GM21447 (cell line): ENCODE measurements around the gene GPATCH3.
"Not testable (repeated sequence)": the region's sequence is repeated elsewhere in the genome, so short reads cannot be mapped to it uniquely, and the experiment has no call there.

Source experiments
- ATAC-seq: cut with Tn5 transposase; IDR thresholded peaks from one replicate; pipeline ENCODE4 v1.9.1; 2021; ENCODE audit not compliant: unreplicated experiment

GPATCH3 gene

DNA sequence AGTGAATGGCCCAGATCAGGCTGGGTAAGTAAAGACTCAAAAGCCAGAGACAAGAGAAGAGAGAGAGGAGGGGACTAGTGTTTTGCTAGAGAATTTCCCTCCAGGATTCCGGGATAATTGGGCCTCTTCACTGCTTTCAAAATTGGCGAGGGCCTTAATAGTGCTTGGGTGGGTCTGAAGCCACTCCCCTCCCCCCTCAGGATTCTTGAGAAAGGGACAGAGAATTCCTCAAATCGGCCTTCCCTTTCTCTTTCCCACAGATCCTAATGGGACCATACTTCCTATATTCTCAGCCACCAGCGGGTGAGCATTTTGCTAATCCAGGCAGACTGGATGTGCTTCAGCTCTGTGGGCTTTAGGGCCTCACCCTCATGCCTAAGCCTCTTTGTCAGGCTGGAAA lies 25.4 kb downstream of the GPATCH3 start:
- no peak for ATAC-seq

DNA sequence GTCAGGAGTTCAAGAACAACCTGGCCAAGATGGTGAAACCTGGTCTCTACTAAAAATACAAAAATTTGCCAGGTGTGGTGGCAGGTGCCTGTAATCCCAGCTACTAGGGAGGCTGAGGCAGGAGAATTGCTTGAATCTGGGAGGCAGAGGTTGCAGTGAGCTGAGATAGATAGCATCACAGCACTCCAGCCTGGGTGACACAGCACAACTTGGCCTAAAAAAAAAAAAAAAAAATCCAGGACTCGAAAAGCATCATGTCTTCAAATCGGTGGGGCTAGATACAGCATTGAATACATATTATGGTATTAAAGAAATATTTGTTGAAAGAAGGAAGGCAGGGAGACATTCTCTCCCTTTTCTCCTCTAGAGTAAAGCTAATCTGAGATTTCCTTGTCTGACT lies 27.2 kb downstream of the GPATCH3 start:
- ATAC-seq, result not testable (repeated sequence)

DNA sequence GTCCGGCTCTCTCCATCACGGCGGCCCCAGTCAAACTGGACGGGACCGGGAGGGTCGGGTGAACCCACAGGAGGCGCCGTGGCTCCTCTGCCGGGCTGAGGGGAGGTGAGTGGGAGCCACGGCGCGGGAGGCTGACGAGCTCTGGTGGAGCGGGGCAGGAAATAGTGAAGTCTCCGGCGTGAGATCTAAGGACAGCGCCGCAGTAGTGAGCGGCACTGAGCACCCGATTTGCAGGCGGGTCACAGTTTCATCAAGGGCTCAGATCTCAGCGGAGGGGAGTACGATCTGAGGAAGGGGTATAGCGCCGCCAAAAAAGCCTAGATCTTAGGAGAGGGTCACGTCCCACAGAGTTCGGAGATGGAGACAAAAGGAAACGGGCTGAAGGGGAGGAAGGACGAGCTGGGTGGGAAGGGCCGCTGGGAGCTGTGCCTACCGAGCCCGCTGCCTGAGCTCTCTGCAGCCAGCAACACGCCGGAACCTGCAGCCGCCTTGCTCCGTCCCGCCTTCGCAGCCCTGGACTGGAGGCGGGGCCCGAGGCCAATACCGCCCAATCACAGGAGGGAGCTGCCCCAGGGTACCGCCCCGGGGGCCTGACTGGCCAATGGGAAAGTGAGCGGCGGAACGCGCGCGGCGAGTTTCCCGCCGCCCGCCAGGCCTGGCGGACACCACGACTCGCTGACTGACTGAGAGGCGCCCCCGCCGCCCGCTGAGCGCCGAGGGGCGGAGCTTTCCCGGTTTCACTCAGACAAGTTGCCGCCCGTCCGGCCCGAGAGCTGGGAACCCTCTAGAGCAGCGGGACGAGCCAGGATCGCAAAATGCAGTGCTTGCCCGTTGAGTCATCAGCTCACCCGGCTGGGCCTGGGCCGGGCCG lies 35.4 kb downstream of the GPATCH3 start:
- peak; percentile 88 for ATAC-seq

DNA sequence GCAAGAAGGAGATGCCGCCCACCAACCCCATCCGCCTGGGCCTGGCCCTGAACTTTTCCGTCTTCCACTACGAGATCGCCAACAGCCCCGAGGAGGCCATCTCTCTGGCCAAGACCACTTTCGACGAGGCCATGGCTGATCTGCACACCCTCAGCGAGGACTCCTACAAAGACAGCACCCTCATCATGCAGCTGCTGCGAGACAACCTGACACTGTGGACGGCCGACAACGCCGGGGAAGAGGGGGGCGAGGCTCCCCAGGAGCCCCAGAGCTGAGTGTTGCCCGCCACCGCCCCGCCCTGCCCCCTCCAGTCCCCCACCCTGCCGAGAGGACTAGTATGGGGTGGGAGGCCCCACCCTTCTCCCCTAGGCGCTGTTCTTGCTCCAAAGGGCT lies 36.6 kb downstream of the GPATCH3 start:
- ATAC-seq, result no peak

DNA sequence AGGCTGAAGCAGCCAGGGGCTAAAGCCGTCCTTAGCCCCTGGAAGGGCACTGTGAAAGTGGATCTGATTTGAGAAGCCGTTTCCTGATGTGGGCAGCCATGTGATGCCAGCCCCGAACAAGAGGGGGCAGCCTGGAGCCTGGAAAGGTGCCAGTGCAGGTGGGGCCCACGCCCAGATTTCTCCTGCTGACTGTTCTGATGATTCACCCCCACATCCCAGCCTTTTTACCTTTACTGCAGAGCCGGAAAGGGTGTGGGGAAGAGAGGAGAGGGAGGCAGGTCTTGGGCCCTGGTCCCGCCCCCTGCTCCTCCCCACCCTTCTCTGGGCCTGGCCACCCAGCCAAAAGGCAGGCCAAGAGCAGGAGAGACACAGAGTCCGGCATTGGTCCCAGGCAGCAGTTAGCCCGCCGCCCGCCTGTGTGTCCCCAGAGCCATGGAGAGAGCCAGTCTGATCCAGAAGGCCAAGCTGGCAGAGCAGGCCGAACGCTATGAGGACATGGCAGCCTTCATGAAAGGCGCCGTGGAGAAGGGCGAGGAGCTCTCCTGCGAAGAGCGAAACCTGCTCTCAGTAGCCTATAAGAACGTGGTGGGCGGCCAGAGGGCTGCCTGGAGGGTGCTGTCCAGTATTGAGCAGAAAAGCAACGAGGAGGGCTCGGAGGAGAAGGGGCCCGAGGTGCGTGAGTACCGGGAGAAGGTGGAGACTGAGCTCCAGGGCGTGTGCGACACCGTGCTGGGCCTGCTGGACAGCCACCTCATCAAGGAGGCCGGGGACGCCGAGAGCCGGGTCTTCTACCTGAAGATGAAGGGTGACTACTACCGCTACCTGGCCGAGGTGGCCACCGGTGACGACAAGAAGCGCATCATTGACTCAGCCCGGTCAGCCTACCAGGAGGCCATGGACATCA lies 37.2 kb downstream of the GPATCH3 start, which contains the start of gene SFN:
TSS of gene SFN (plus strand) at position 369 of the 904 bp plus-strand sequence. CDS start at position 433, 64 bp downstream.
- no peak for ATAC-seq

DNA sequence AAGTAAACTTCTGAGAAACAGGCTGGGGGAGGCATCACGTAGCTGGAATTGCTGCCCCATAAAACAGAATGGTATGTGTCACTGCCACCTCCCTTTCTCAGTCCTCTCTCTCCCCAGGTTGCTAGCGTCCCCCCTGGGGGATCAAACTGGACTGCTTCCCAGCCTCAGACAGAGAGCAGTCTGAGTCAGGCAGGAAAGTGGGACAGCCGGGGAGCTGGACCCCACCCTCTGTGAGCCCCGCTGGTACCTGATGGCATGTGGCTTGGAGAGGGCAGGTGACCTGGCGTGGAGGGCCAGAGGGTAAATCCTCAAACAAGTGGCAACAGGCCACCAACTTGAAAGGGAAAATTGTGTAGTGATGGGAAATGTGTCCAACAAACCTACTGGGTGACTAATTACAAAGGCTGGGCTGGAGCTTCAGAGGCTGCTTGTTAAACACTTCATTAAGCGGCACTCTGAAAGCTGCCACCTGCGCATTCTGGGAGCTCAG lies 38.3 kb downstream of the GPATCH3 start:
- no peak for ATAC-seq

DNA sequence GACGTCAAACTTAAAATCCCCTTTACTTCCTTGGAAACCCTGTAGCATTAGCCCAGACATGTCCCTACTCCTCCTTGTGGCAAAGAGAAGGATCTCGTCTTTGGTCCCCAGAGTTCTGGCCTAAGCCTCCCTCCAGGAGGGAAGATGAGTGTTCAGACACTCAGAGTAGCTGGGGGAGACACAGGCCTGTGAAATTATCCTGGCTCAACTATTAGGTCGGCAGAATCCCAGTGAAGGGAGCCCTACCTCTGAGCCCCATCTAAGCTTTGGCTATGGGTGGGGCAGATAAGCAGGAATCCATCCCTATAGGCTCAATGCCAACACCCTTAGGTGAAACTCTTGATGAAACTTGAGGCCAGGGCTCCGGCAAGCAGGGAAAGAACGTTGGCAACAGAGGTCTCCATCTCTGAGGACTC lies 39.0 kb downstream of the GPATCH3 start:
- no peak for ATAC-seq

DNA sequence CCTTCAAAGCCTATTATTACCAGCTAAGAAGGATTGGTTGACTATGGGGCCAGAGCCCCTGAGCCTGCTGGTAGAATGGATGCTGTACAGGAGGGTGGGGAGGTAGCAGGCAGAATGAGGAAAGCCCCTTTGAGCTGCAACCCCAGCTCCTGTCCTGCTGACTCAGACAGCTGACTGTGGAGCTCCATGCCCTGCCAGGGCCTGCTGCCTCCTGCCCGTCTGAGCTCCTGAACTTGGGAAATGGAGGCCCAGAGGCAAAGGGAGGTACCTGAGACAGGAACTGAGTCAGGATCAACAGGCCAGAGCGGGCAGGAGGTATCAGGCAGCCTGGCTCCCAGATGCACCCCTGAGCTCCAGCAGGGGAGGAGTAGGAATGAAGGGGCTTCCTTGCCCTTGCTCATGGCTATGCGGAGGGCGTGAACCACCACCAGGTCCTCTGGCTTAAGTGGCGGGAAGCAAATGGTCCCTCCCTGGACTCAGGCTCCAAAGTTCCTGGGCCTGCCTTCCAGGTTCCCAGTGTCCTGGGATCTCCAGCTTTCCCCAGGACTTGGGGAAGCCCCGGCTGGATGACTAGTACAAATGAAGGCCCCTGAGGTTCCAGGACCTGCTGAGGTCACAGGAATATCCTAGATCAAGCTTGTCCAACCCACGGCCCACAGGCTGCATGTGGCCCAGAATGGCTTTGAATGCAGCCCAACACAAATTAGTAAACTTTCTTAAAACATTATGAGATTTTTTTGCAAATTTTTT lies 41.2 kb downstream of the GPATCH3 start:
- ATAC-seq, result no peak

DNA sequence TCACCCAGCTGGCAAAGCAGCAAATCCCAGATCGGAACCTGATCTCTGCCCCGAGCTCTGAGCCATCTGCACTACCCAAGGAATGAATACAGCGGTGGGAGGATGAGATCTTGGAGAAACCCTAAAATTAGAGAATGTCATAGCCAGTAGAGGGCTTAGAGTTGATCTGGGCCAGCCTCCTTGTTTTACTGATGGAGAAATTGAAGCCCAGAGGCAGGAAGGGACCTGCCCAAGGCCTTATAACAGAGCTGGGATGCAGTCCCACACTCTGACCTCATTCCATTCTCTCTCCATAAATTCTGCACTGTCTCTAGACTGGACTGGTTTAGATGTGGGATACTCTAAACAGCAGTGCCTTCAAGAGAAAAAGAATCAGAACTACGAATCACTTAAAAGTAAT lies 42.1 kb downstream of the GPATCH3 start:
- no peak for ATAC-seq

DNA sequence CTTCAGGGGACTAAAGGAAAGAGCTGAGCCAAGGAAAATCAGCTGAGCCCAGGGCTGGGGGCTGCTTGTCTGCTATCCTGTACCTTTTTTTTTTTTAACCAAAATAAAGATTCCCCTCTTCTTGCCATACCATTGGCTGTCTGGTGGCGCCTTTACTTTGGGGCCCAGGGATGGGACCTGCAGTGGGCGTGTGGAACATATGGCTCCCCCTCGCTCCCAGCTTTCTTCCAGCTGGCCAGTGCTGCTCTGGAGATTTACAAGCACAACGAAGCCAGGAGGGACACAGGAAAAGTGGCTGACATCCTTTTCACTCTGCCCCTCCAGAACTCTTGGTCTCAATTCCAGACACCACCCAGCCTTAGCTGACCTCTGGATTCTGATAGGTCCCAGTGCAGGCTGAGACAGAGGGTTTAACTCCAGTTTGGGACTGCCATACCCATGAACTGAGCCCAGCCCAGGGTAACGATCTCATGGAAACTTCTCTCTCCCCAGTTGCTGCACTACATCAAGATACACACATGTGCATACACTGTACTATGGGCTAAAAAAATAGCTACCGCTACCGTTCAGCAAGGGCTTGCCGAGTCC lies 42.7 kb downstream of the GPATCH3 start:
- ATAC-seq, result no peak

DNA sequence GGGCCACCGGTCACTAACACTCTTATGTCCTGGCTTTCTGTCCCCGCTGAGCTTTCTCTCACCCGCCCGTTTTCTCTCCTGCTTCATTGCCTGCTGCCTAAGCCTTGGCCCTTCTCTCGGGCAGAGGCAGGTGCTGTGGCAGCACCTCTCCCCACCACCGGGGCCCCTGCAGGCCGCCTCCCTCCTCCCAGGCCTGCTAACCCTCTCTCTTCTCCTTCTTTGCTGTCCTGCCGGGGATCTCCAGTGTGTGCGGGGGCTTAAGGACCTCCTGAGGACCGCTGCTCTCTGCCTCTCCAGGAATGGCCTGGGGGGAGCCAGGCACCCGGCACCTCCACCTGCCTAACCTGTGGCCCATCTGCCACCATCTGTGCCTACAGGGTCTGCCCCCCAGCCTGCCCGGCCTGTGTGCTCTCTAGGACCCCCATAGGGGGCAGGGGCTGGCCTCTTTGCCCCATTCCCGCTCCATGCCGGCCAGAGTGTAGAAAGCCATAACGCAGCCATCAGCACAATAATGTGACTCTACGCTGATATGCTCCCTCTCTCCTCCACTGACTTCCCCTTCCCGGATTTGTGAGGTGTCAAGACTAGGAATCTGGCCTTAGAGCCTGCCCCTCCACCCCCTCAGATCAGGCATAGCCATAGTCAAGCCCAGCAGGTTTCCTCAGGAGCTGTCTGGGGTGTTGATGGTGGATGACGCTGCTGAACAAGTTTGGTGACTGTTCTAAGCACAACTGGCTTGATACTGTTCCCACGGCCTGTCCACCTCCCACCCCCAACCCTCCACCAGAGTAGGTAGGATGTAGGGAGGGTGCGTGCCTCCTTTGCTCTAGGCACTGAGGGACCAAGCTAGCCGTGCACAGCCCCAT lies 43.4 kb downstream of the GPATCH3 start:
- no peak for ATAC-seq

DNA sequence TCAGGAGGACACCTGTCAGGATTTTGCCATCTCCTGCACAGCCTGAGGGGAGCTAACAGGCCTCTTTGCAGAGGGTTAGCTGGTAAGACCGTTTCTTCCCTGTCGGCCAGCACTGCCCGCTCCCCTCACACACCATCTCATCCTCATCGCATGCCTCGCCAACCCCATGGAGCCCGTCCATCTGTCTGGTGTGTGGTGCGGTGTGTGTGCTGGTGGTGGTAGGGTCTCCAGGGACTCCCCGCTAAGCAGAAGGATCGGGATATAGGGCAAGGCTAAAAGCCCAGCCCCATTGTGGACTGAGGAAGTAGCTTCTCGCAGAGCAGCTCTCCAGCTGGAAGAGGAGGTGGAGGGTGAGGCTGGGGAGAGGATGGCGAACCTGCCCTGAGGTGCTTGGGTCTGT lies 44.1 kb downstream of the GPATCH3 start:
- ATAC-seq, result no peak

DNA sequence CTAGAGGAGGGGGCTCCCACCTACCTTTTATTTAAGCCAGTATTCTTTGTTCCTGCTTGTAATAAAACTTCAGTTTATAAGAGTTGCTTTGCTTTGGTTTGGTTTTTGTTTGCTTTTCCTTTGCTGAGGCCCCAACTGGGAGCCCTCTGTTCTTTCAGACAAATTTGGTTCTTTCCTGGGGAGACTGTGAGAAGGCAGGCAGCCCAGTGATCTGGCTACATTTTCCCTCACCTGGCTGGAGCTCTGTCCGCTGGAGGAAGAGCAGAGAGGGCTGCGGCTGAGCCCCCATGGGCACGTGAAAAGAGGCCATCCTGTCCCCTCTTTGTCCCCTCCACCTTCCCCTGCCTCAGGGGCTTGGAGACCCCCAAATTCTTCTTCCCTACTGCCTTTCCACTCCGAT lies 44.6 kb downstream of the GPATCH3 start:
- no peak for ATAC-seq

DNA sequence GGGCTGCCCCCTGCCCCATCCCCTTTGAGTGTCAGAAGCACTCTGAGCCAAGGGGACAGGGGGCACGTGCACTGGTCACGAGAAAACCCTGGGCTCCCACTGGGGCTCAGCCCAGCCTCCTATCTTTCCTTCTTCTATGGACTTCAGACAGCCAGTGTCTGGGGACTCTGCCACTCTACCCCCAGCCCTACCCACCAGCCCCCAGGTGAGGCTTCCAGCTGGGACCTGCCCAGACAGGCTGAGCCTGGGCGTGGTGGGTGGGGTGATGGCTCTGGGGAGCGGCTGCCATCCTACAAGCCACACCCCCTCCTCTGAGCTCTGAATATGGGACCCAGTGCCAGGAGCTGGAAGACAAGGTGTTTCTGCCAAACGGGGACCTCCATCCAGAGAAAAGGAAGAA lies 45.4 kb downstream of the GPATCH3 start:
- ATAC-seq, result no peak

DNA sequence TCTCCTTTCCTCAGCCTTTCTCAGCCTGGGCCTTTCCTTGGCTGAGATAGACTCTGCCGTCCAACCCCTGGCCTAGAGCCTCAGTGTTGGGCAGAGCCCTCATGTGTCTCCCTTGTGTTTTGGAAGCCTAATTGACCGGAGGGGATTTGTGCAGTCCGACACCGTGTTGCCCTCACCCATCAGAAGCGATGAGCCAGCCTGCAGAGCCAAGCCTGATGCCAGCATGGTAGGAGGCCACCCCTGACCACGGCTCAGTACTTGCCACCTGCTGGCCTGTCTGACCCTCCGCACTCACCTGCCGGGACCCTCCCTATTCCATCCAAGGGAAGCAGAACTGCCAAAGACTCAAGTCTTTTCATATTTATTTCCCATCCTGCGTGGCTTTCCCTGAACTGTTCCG lies 46.7 kb downstream of the GPATCH3 start:
- ATAC-seq, result no peak

DNA sequence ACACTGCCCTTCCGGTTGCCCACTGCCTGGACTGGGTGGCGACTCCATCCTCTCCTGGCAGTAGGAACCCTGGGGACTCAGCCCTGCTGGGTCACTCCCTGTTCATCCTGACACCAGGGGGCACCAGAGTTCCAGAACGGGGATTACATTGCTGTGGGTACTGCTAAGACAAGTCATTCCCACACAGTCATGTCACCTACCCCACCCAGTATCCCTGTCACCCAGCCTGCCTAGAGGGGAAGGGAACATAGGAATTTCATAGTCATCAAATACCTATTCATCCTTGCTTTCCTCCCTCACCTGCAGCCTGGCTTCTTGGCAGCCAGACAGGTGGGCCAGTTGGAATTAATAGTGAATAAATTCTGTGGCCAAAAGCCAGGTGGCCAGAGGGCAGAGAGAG lies 47.1 kb downstream of the GPATCH3 start:
- ATAC-seq, result no peak

DNA sequence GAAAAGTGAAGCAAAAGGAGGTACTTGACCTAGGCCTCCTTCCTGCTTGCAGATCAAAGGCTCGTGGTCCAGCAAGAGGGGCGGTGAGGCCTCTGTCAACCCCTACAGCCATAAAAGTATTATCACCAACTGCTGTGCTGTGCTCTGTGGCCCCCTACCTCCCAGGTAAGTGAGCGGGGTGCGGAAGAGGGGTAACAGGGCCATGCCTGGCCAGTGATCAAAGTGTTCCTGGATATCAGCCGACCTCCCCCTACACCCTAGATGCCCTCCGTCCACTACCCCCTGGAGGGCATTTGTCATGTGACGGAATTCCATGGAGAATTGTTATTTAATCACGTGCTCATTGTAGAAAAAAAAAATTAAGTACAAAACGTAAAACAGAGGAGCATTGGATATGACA lies 47.6 kb downstream of the GPATCH3 start:
- no peak for ATAC-seq

DNA sequence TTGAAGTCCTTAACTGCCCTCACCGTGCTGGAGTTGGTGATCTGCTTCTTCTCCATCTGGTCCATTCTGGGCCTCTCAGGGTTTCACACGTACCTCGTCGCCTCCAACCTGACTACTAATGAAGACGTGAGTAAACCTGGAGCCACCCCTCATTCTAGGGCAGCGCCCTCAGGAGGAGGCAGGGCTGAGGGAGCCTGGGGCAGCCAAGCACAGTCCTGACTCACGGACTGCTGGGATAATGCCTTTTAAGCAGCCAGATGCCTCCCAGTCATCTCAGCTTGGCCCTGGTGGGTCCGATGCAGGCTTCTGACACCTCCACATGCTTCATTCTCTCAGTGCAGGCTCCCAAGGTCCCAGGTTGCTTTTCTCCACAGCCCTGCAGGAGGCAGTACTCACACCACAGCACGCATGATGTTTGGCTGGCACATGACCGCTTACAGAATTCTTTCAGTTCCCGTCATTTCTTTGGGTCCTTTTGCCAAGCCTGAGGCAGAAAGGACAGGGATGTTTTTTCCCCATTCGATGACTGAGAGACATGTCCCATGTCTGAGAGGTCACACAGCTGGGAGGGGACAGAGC lies 49.1 kb downstream of the GPATCH3 start:
- ATAC-seq, result no peak
